ENCODE data around the gene POLR1A. TPM values are rescaled to one million over a fixed set of nuclear protein-coding genes. Genes with fewer than 3 reads are reported as not detected.
A peak's percentile ranks its signal among the peaks of the same experiment; 100 is the strongest.

Gene POLR1A
- total and polyA plus RNA-seq, 8 donors, result 1.4 to 36.2 (median 5.5) TPM

GRCh38 chr2:86044614-86045013 lies 61.1 kb downstream of the POLR1A start:
- 93 to 100% (median 97%) methylated on average over 4 of the region's 4 CpGs for WGBS, 5 donors
- TF ChIP-seq, protein P1, sequence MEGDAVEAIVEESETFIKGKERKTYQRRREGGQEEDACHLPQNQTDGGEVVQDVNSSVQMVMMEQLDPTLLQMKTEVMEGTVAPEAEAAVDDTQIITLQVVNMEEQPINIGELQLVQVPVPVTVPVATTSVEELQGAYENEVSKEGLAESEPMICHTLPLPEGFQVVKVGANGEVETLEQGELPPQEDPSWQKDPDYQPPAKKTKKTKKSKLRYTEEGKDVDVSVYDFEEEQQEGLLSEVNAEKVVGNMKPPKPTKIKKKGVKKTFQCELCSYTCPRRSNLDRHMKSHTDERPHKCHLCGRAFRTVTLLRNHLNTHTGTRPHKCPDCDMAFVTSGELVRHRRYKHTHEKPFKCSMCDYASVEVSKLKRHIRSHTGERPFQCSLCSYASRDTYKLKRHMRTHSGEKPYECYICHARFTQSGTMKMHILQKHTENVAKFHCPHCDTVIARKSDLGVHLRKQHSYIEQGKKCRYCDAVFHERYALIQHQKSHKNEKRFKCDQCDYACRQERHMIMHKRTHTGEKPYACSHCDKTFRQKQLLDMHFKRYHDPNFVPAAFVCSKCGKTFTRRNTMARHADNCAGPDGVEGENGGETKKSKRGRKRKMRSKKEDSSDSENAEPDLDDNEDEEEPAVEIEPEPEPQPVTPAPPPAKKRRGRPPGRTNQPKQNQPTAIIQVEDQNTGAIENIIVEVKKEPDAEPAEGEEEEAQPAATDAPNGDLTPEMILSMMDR (IDR thresholded peaks at IDR 0.05), result no peak
- no peak for DNase-seq

DNA sequence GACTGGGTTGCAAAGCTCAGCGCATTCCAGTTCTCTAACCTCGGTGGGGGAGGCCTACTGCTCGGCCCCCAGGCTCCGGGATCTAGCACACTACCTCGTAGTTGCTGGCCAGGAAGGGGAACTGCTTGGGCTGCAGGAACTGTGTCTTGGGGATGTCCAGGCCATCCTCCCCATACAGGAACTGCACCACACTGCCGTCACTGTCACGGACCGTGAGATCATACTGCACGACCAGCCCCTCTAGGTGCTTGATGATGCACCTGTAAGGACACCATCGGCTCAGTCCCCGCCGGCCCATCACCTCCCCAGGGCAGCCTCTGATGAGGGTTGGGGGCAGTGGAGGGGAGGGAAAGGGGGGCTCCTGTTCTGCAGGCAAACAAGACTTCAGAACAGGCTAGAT lies 61.6 kb downstream of the POLR1A start:
- intact Hi-C loops (cut with DNase I; ENCODE audit: low total_unique reads), result no loop called here
- H3K27ac ChIP-seq, result no peak overlapping the region
- no peak overlapping the region for H3K4me3 ChIP-seq
- 94 to 97% (median 95%) methylated on average over 8 to 12 of the region's 12 CpGs for WGBS, 5 donors
- H3K4me1 ChIP-seq, result peaks cover 0 to 12% (median under 1%) of the 10 kb centered on the region in 4 donors
- TF ChIP-seq, protein P1 (IDR thresholded peaks at IDR 0.05), result no peak
- DNase-seq, result no peak
- H3K27me3 ChIP-seq, result no peaks in the 10 kb centered on the region
- H3K36me3 ChIP-seq, result peaks cover 66 to 100% (median 97%) of the 10 kb centered on the region in 4 donors
- H3K9me3 ChIP-seq, result no peaks in the 10 kb centered on the region

More at GRCh38 chr2:86044614-86045013, 61.1 kb downstream of the POLR1A start:
- Histone ChIP-seq H3K36me3 (peaks cover 67 to 99% (median 97%) of the 10 kb centered on the region in 4 donors), H3K4me1 (peaks cover 0 to 13% (median 2%) of the 10 kb centered on the region in 4 donors), H3K27ac (no peak overlapping the region), H3K4me3 (no peak overlapping the region), H3K9me3 (no peaks in the 10 kb centered on the region), H3K27me3 (no peaks in the 10 kb centered on the region)
- intact Hi-C loops (cut with DNase I; ENCODE audit: low total_unique reads), result no loop called here

DNA sequence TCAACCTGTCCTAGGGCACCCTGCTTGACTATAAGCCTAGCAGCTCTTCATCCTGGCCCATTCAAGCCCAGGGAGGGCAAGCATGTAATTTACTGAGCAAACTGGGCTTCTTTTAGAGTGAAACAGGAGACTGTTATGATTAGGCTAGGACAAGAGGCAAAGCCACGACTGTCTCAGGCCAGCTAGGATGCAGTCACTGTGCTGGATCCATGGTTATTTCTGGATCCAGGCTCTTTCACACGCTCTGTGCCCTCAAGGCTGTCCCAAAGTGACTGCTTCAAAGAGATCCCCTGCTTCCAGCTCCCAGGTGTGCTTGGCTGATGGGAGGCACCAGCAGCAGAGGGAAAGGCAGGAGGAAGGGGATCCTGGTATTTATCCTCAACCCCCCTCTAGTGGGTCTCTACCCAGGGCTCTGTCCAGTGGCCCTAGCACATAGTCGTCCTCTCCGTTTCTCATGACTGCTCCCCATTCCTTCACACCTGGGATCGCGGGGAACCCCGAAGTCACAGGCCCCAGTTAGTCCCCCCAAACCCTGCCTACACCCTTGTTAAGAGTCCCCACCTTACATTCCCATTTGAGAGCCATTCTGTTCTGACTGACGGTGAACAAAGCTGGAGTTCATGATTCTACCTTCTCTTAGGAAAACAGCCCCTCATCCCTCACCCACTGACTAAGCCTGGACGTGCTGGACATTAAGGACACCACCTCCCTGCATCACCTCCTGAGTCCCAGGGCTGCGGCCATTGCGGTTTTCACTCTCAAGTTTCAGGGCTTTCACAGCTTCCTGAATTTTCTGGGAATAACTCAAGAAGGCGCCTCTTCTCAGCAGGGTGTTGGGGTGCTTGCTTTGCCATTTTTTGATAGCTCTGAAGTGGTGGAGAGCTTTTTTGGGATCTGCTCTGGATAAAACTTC lies 63.2 kb downstream of the POLR1A start:
- H3K27ac ChIP-seq, result no peak overlapping the region
- H3K4me1 ChIP-seq, result peaks cover 5 to 17% (median 15%) of the 10 kb centered on the region in 4 donors
- WGBS, 5 donors, result 93 to 94% (median 94%) methylated on average over 12 of the region's 12 CpGs
- no peak for DNase-seq
- H3K36me3 ChIP-seq, result peaks cover 54 to 99% (median 92%) of the 10 kb centered on the region in 4 donors
- H3K9me3 ChIP-seq, result no peaks in the 10 kb centered on the region
- H3K4me3 ChIP-seq, result no peak overlapping the region
- no peak for TF ChIP-seq POLR2A (IDR thresholded peaks at IDR 0.05)
- TF ChIP-seq, protein P1 (IDR thresholded peaks at IDR 0.05), result no peak
- no peak for TF ChIP-seq EP300 (IDR thresholded peaks at IDR 0.05)
- no peak for TF ChIP-seq POLR2AphosphoS5 (IDR thresholded peaks at IDR 0.05)
- H3K27me3 ChIP-seq, result no peaks in the 10 kb centered on the region
- intact Hi-C loops (cut with DNase I; ENCODE audit: low total_unique reads), result no loop called here

GRCh38 chr2:86039963-86040655 lies 65.6 kb downstream of the POLR1A start:
- Histone ChIP-seq H3K36me3 (peaks cover 40 to 81% (median 73%) of the 10 kb centered on the region in 4 donors), H3K27ac (peak overlapping the region in 2 of 5 donors; percentile 4 to 84), H3K9me3 (no peaks in the 10 kb centered on the region), H3K27me3 (no peaks in the 10 kb centered on the region), H3K4me1 (peaks cover 28 to 42% (median 39%) of the 10 kb centered on the region in 4 donors), H3K4me3 (no peak overlapping the region)
- WGBS, 5 donors, result 94 to 96% (median 94%) methylated on average over 12 of the region's 12 CpGs
- intact Hi-C loops (cut with DNase I; ENCODE audit: low total_unique reads), result loop anchor here (10.0 kb wide), 1 partner anchor 155 kb away; the partner anchor contains the start of gene ST3GAL5
- TF ChIP-seq POLR2AphosphoS5 (IDR thresholded peaks at IDR 0.05) (no peak), EP300 (IDR thresholded peaks at IDR 0.05) (no peak), POLR2A (IDR thresholded peaks at IDR 0.05) (no peak)
- TF ChIP-seq, protein P1 (IDR thresholded peaks at IDR 0.05), result no peak
- DNase-seq, result peak in 1 of 2 donors; percentile 16
